ACHN (cell line): ENCODE results near the gene SYNGR2.

Experiments used
- DNase-seq: peaks from one replicate; pipeline ENCODE4 v3.0.0-alpha.2; 2015
- in situ Hi-C: cut with HindIII; loops from 2 replicates; pipeline ENCODE4 v1.10.0; 2017; ENCODE audit warnings: low sequenced_read_pairs, low pct_ligation_motif_present, low pct_unique_long_range_greater_than_20kb

SYNGR2 gene

GRCh38 chr17:78214706-78215061 is 46.3 kb downstream of the SYNGR2 start:
- in situ Hi-C loops: no loop called here
- DNase-seq: no peak

- in situ Hi-C loops: no loop called here
- DNase-seq: no peak
Observed at GRCh38 chr17:78219396-78220150, 51.2 kb downstream of the SYNGR2 start.
